Fibroblast of skin of abdomen (primary cell): Measurements from ENCODE around the gene TAF8.
"Not testable (repeated sequence)": the region's sequence is repeated elsewhere in the genome, so short reads cannot be mapped to it uniquely, and the experiment has no call there.

ENCODE experiments used
- DNase-seq: peaks from one replicate; pipeline ENCODE4 v3.0.0-alpha.2; 2013

The TAF8 gene

DNA sequence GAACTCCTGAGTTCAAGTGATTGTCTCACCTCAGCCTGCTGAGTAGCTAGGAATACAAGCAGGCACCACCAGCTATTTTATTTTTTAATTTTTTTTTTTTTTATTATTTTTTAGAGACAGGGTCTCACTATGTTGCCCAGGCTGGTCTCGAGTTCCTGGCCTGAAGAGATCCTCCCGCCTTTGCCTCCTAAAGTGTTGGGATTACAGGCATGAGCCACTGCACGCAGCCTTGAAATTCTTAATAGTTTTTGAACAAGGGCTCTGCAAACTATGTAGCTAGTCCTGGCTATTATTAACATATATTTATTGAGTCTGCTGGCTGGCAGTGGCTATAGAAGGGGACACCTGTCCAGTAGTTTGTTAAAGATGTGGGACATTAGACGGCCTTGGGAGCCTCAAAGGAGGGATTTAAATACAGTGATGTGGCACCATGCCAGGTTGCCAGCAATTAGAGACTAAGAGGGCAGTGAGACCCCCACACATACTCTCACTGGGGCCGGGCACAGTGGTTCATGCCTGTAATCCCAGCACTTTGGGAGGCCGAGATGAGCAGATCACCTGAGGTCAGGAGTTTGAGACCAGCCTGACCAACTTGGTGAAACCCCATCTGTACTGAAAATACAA is 21.1 kb upstream of the TAF8 start:
- DNase-seq = no peak

DNA sequence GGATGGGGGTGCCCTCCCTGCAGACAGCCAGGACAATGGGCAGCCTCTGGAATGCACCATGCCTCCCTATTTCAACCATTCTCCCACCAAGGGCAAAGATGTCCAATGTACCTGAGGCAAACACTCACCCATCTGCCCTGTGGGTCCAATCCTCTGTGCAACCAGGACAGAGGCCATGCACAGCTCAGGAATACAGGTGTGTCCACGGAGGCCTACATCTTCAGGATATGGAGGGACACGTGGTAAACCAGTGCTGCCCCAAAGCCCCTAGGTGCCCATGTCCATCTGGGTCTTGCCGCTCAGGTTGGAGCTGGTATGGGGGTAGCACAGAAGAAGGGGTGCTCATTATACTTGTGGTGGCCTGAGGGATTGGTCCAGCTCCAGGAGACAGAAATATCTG is 20.4 kb upstream of the TAF8 start:
- no peak for DNase-seq

DNA sequence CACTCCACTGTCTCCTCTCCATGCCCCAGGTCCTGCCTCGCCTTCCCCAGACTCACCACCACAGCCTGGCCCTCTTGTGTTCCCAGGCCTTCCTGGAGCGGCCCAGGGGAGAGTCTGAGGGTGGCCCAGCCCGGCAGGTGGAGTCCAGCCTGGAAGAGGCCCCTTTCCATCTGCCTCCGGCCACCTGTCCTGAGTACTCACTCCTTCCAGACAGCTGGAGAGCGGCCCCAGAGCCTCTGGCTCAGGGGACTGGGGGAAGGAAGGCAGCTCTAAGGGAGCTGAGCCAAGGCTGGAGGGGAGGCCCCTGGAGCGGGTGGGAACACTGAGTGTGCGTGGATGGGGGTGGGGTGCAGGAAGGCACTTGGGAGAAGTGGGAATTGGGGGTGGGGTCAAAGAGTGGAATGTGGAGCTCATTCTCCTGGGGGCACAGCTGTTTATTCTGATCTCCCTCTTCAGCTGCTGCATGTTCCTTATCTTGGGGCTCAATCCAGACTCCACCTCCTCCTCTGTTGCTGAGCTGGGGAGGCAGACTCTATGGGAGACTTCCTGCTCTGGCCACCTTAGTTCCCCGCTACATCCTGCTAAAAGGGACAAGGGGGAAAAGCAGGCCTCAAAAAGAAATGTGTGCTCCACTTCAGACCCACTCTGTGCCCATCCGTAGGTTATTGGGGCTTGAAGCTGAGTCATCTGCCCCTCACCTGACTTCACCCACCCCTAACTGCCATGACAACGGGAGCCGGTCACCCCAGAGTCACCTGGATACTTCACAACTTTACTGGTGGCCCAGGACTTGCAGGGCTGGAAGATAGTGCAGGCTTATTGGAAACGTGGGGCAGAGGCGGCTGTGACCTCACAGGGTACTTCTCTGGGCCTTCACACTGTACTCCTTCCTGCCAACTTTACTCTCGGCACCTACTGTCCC is 19.5 kb upstream of the TAF8 start:
- DNase-seq = no peak

DNA sequence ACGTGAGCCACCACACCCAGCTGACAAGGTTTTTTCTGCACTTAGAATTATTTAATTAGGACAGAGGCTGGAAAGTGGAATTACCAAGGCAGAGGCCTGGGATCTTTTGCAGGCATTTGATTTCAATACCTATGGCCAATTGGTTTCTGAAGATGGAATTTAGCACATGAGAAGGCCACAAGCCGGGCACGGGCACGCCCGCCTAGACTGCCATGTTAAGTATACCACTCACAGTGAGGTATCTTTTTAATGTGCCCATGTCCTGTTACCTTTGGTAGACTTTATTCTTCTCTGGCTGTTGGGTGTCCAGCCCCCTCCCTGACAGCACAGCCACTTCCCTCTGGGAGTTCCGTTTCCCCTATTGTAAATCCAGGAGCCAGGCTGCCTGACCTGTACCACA is 18.0 kb upstream of the TAF8 start:
- DNase-seq = no peak

DNA sequence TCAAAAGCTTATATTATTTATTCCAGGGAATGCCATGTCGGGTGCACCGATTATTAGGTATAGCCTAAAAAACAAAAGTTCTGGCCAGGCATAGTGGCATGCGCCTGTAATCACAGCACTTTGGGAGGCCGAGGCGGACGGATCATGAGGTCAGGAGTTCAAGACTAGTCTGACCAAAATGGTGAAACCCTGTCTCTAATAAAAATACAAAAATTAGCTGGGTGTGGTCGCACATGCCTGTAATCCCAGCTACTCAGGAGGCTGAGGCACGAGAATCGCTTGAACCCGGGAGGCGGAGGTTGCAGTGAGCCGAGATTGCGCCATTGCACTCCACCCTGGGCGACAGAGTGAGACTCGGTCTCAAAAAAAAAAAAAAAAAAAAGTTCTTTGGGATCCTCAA is 12.7 kb upstream of the TAF8 start:
- not testable (repeated sequence) for DNase-seq

DNA sequence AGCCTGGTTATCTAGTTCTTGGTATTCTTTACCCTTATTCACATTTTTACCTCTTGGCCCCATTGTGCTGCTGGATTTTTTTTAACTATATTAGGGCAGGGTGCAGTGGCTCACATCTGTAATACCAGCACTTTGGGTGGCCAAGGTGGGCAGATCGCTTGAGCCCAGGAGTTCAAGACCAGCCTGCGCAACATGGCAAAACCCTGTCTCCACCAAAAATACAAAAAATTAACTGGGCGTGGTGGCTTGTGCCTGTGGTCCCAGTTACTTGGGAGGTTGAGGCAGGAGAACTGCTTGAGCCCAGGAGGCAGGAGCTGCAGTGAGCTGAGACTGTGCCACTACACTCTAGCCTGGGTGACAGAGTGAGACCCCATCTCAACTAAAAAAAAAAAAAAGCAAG is 12.2 kb upstream of the TAF8 start:
- DNase-seq = no peak

DNA sequence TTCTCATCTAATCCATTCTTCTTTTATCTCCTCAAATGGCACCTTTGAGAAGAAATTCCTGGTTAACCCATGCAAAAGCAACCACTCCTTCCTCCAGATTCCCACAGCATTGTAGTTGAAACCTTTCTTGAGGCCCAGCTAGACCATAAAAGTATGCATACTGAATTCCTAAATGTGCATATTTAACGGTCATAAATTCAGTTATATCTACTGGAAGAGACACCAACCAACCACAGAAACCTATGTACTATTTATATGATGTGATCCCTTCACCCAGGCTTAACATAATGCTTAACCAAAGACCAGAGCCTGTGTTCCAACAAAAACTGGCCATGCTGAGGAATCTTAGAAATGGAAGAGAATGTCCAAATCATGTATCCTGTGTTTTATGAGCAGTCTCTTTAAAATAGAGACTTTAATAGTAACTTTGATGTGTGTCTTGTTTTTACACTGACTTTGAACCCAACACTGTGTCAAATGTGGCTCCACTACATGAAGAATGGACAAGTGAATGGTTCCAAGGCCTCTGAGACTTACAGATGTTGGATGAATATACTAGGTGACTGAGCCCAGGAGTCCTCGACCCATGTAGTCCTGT is 11.4 kb upstream of the TAF8 start:
- peak; percentile 82 for DNase-seq

DNA sequence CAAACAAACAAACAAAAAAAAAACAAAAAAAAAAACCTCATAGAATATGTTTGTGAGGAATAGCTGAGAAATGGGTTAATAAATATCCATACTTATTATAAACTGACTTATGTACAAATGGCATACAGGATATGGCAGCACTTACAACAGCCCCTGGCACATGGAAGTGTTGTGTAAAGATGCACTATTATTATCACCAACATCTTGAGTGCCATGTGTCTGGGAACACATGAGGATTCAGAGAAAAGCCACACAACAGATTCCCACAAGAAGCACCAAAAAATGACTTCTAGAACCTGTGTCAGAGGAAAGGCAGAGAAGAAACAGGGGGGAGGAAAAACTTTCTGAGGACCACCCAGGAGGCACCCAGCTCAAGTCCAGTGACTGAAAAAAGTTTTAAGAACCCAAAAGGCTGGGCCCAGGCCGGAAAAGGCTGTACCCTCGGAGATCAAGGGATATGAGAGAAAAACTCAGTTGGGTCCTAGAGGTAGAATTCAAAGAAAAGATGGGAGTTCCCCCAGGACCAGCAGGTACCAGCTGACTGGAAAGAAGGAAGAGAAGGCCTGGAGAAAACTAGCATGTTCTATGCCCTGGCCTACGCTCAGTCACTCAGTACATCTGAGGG is 9.4 kb upstream of the TAF8 start:
- no peak for DNase-seq

DNA sequence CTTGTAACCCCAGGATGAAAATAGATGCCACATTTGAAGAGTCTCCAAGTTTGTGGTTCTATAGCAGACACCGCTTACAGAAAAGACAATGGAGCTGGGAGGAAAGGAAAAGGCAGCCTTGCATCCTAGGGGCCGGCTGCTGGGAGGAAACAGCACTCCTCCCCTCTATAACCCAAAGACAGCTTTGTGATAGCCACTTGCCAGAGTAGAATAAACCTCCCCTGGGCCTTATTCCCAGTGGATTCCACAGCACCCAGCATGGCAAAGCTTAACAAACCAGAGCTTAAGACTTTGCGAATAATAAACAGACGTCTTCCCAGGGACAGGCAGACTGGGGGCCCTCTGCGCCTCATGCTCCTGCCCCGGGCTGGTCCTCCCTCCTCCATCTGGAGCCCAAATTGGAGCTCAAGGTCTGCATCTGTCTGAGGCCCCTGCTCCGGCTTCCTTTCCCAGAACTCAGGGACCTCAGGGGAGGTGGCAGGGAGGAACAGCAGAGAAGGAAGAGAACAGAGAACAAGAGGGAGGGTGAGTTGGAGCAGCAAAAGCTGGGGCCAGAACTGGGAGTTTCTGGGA is 8.8 kb upstream of the TAF8 start:
- no peak for DNase-seq

DNA sequence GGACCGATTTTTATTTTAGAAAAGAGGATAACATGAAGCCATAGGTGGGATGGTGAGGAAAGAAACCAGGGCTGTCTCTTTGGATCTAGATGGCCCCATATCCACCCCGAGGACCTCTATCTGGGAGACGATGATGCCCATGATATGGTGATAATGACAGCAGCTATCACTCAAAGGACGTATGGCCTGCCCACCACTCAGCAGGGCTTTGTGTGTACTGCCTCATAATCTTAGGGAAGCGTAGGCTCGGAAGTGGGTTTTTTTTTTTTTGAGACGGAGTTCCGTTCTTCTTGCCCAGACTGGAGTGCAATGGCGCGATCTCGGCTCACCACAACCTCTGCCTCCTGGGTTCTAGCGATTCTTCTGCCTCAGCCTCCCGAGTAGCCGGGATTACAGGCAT is 8.2 kb upstream of the TAF8 start:
- DNase-seq = no peak

DNA sequence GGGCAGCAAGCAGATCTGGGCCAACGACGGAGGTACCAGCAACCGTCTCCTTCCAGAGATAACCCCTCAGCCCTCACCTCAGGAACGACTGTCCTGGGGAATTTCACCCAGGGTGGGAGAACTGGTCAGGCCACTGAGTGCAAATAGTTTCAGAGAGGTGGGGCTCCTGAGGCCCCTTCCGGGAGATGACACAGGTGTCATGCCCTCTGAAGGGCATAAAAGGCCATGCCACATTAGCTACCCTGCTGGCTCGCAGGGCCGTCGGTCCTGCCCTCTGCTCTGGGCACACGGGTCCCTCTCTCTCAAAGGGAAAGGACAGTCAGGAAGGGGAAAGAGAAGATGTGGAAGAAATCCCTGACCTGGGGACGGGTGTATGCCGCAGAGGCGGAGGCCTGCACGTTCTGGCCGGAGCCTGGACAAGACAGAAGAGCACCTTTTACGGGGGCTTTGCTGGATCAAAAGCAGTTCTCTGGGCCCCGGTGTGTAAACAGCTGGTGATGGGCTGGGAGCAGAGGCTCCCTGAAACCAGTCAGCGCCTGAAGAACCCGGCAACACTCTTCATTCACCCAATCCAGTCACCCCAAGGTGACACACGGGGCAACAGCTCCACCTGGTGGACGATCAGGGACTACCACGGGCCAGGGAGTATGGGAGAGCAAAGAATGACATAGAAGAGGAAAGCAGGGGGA is 6.4 kb upstream of the TAF8 start:
- DNase-seq = peak; percentile 80

DNA sequence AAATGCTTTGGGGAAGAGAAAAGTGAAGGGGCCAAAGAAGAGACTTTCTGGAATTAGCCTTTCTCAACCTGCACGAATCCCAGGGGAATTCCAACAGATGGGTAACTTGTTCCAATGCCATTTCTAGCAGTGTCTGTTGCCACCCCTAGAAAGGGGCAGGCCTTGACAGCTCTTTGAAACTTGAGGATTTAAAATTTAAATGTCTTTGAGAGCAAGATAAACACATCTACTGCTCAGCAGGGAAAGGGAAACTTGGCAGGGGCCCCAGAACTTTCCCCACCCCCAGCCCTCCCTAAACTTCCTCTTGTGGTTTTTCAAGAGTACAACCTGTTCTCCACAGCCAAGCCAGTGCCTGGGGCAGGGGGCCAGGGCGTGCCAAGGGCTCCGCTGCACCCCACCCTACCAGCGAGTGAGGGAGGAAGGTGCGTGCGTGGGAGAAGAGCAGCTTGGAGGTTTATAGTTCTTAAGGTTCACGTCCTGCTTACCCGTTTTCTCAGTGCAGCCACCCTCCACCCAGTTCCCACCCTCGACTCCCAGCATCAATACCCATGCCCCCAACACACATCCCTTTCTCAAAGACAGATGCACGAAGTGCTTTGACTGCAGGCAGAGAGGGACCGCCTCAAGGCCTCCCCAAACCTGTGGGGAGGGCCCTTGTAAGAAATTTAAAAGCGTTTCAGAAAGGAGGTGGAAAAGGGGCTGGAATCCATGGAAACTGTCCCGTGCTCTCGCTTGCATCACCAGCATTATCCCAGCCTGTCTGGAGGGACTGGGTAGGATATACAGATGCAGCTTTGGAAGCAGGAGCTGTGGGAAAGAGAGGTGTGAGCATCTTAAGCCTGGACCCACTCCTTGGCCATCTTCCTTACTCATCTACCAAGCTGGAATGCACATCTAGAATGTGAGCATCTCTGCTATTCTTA is 4.5 kb upstream of the TAF8 start:
- DNase-seq = peak; percentile 52

DNA sequence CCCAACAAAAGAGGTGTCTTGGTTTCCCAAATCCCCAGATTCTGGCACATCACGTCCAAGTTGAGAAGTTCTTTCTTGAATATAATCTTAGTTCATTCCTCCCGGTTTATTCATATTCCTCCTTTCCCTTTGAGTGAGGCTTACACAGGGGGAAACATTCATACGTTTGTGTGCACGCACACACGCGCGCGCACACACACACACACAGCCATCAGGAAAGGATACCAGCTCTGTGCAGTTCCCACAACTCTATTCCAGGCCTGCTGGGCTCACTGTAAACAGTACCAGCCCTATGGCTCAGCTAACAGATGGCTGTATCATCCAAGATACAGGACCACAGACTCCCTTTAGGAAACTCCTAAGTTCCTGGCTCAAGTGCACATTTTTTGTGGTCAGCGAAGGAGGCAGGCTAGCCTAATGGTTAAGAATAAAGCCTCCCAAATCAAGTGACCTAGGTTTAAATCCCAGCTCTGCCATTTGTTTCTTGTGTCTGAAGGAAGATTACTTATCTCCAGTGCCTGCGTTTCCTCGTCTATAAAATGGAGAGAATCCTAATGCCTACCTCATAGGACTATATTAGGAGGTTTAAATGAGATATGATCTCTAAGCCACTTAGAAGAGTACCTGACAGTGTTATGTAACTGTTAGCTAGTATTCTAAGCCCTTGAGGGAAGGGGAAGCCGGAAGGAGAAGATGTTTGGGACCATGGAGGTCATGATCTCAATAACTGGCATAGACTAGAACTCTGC is 3.7 kb upstream of the TAF8 start:
- peak; percentile 29 for DNase-seq

DNA sequence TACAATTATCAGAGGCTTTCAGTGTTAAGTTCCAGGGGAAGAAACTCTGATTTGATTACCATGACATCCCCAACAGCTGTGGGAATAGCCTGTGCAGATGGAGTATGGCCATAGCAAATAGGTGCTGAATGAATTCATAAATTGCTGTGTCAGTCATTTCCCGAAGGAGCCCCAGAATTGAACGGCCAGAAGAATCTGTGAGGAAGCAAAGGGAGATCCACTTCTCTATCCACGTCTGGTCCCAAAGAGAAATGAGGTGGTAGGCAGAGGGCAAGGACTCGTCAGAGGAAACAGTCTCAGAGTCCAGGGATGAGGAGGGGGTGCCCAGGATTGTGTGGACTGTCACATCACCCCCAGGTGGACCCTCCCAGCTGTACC is 3.1 kb upstream of the TAF8 start:
- DNase-seq = no peak

DNA sequence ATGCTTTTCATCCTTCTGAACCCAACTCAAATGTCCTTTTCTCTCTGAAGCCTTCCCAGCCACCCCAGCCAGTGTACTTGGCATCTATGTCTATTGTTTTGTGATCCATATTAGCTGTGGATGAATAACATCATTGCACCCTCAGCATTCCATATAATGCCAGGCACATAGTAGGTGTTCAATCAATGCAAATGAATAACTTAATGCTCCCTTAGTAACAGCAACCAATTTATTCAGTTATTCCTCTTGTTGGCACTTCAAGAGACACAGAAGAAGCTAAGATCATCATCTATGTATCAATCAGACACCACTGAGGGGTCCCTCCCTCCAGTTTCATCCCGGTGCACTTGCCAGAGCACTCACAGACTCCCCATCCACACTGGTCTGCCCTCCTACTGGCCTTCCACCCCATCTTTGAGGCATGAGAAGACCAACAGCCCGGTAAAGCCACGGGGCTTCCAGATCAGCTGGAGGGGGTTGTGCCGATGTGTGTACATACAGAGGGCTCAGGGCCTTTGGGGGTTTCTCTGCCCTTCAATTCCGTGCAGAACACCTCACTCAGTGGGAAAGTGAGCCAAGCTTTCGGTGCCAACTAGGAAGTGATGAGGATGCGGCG is 2.4 kb upstream of the TAF8 start:
- no peak for DNase-seq

DNA sequence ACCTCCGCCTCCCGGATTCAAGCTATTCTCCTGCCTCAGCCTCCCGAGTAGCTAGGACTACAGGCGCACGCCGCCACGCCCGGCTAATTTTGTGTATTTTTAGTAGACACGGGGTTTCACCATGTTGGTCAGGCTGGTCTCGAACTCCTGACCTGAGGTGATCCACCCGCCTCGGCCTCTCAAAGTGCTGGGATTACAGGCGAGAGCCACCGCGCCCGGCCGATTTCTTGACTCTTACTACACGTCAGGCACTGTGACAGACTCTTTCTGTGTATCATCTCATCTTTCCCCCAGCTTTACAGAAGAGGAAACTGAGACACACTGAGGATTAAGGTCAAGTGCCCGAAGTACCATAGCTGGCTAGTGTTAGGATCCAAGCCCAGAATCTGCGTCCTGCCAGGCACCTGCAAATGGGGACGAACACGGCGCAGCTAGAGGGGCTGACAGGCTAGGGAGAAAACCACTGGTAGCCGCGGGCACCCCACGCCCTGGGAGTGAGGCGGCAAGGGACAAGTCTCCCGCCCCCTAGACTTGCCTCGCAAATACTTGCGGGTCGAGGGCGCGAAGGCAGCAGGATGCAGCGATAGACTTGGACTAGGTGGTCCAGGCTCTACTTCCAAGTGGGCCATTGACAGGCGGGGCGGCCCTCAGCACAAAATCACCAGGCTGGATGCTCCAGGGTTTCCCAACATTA is 1.1 kb upstream of the TAF8 start:
- DNase-seq = no peak

DNA sequence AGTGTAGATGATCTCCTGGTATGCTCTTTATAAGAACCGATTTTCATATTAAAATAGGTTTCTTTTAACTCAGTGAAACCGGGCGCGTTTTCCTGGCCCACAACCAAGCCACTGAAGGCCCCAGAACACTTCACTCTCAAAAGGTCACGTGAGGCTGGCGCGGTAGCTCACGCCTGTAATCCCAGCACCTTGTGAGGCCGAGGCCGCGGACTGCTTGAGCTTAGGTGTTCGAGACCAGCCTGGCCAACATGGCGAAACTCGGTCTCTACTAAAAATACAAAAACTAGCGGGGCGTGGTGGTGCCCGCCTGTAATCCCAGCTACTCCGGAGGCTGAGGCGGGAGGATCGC is 402 bp upstream of the TAF8 start:
- no peak for DNase-seq

DNA sequence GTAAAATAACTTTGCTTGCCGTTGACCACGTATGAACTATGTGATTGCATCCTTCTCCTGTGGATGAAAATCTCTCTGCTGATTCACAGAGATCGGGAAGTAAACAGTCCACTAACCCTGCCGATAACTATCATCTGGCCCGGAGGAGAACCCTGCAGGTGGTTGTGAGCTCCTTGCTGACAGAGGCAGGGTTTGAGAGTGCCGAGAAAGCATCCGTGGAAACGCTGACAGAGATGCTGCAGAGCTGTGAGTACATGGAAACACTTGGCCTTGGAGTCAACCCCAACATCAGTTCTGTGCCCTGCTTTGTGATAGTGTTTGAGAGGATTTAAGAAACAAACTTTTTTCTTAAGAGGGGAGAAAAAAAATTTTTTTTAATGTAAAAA is 937 bp downstream of the TAF8 start:
- no peak for DNase-seq

DNA sequence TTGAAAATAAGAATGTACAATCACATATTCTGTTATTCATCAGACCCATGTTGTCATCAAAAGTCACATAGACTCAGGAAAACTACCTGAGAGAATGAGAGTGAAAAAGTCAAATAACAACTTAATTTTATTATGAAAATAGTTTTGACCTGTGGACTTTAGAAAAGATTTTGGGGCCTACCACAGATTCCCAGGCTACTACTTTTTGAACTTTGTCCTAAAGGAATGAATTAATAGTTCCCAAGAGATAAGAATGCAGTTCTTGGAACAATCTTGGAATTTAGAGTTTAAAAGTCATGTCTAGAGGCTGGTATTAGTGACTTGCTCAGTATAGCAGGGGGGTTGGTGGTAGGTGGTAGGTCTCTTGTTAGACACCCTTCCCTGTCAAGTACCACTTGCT is 3.3 kb downstream of the TAF8 start:
- DNase-seq = no peak

DNA sequence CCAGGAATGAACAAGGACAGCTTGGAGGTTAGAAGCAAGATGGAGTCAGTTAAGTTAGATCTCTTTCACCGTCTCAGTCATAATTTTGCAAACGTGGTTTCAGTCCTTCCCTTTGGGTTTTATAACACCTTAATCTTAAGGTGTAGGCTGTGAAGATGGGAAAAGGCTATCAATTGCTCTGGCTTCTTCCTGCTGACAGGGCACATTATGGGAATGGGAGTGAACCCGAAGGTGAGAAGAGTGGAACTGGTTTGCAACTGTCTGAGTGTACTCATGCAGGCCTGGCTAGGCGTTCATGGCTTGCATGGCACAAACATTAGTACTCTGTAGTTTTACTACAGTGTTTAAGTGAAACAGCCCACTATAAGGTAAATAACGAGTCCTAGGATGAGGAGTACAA is 9.4 kb downstream of the TAF8 start:
- no peak for DNase-seq
